LNCaP clone FGC (cell line): ENCODE measurements around the gene FSCN2.

Source experiments
- DNase-seq: peaks from one replicate; pipeline ENCODE4 v3.0.0-alpha.2; 2011; ENCODE audit warnings: low read depth
- H3K4me3 ChIP-seq: 2 replicates; pipeline ENCODE4 v1.5.1; 2011; ENCODE audit warnings: mild to moderate bottlenecking, low read depth, low read length, control low read depth
- CTCF ChIP-seq: IDR thresholded peaks from 2 replicates; pipeline ENCODE4 v1.5.1; 2012; ENCODE audit warnings: mild to moderate bottlenecking; ENCODE audit not compliant: control insufficient read depth, insufficient read depth; ENCODE audit errors: extremely low read depth

FSCN2 gene

GRCh38 chr17:81539571-81539900 lies 11.4 kb downstream of the FSCN2 start:
- H3K4me3 ChIP-seq, result no peak overlapping the region
- no peak for TF ChIP-seq CTCF
- no peak for DNase-seq

- no peak for TF ChIP-seq CTCF
- no peak for DNase-seq
- no peak overlapping the region for H3K4me3 ChIP-seq
These were observed 11.9 kb downstream of the FSCN2 start for GRCh38 chr17:81539961-81540675.

GRCh38 chr17:81540676-81541027 lies 12.5 kb downstream of the FSCN2 start:
- no peak overlapping the region for H3K4me3 ChIP-seq
- no peak for TF ChIP-seq CTCF
- DNase-seq, result no peak

GRCh38 chr17:81541123-81541522 lies 12.9 kb downstream of the FSCN2 start:
- TF ChIP-seq CTCF, result no peak
- DNase-seq, result no peak
- H3K4me3 ChIP-seq, result no peak overlapping the region

GRCh38 chr17:81542431-81543338 lies 14.5 kb downstream of the FSCN2 start:
- H3K4me3 ChIP-seq, result no peak overlapping the region
- TF ChIP-seq CTCF, result no peak
- no peak for DNase-seq

- H3K4me3 ChIP-seq, result no peak overlapping the region
- DNase-seq, result no peak
- TF ChIP-seq CTCF, result no peak
These were observed 15.1 kb downstream of the FSCN2 start for GRCh38 chr17:81543339-81543675.
